BJ (cell line): ENCODE results near the gene TXNL4B. TPM values are rescaled to one million over a fixed set of nuclear protein-coding genes. Genes with fewer than 3 reads are reported as not detected.

ENCODE experiments used
- CTCF ChIA-PET: fragments of 350-600 bp; formaldehyde crosslinking; extraction: SDS; loops from one replicate; lab custom pipeline; 2021; ENCODE audit warnings: antibody characterized with exemption, inconsistent platforms; lab: Yijun Ruan, JAX
- POLR2A ChIA-PET: fragments of 300-600 bp; sonication (Branson Sonifier 250); formaldehyde crosslinking; extraction: SDS; loops from one replicate; lab custom pipeline; 2021; ENCODE audit warnings: antibody characterized with exemption; lab: Charles Lee
- DNase-seq: peaks from one replicate; pipeline ENCODE4 v3.0.0-alpha.2; 2011; ENCODE audit warnings: low read depth
- H3K27me3 ChIP-seq: 2 replicates; pipeline ENCODE4 v1.6.0; 2011; ENCODE audit warnings: low read length; ENCODE audit not compliant: control insufficient read depth, insufficient read depth
- H3K36me3 ChIP-seq: 2 replicates; pipeline ENCODE4 v1.5.1; 2011; ENCODE audit warnings: low read length; ENCODE audit not compliant: control insufficient read depth, insufficient read depth
- H3K4me3 ChIP-seq: 2 replicates; pipeline ENCODE4 v1.5.1; 2011; ENCODE audit warnings: low read depth, mild to moderate bottlenecking, control low read depth, low read length
- polyA plus RNA-seq: library from polyadenylated mRNA; depleted of rRNA; stranded (reverse); fragments of >200 nt; gene quantifications from 2 replicates; pipeline ENCODE4 v1.2.3, GENCODE V29; 2011
- TF ChIP-seq, protein P1 (sequence below): IDR thresholded peaks from 2 replicates; pipeline ENCODE4 v1.5.1; 2011; ENCODE audit warnings: low read depth, mild to moderate bottlenecking, control low read depth, inconsistent platforms, low read length, moderate library complexity; ENCODE audit not compliant: insufficient read depth

Gene TXNL4B
- polyA plus RNA-seq, 1 experiment = 8.3 TPM

DNA sequence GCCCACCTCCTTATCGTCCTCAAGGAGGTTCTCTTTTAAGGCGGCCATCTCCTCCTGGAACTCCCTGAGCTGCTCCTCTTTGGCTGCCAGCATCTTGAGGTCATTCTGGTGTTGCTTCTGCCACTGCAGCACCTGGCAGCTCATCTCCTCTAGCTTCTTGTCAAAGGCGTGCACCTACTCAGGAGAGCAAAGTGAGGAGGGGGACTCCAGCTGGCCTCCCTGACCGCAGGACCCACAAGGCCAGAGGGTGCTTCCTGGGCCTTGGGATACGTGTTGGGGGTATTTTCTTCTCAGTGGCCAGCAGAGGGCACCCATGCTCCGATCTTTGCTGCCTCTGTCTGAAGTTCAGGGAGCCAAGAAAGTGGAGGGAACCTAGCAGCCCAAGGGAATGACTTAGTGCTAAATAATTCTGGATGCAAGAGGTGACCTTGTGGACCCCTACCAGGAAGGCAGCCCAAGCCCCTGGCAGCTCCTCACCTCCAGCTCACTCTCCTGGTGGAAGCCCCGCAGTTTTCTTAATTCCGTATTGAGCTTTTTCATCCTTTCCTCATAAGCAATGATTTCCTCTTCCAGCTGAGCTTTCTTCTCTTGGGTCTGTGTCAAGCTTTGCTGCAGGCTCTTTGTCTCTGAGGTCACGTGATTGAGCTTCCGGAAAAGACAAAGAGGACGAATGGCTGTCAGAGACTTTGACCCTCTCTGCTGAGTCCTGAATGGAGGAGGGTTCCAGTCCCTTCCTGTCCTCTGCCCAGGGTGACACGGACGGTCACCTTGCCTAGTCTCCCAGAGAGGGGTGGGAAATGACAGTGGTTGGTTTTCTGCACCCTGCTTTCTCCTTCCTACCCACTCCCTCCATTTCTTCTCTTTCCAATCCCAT is 31.6 kb upstream of the TXNL4B start:
- H3K36me3 ChIP-seq = no peaks in the 10 kb centered on the region
- TF ChIP-seq, protein P1, sequence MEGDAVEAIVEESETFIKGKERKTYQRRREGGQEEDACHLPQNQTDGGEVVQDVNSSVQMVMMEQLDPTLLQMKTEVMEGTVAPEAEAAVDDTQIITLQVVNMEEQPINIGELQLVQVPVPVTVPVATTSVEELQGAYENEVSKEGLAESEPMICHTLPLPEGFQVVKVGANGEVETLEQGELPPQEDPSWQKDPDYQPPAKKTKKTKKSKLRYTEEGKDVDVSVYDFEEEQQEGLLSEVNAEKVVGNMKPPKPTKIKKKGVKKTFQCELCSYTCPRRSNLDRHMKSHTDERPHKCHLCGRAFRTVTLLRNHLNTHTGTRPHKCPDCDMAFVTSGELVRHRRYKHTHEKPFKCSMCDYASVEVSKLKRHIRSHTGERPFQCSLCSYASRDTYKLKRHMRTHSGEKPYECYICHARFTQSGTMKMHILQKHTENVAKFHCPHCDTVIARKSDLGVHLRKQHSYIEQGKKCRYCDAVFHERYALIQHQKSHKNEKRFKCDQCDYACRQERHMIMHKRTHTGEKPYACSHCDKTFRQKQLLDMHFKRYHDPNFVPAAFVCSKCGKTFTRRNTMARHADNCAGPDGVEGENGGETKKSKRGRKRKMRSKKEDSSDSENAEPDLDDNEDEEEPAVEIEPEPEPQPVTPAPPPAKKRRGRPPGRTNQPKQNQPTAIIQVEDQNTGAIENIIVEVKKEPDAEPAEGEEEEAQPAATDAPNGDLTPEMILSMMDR = peak; percentile 85
- POLR2A ChIA-PET = interaction anchor here (0.5 kb wide), 1 partner anchor 124 kb away, joined by 8 read pairs; no protein-coding TSS in a partner anchor
- CTCF ChIA-PET = interaction anchor here (0.5 to 2.9 kb wide), 27 partner anchors 10 to 1910 kb away, joined by 3 to 27 read pairs (median 4); no protein-coding TSS in a partner anchor
- DNase-seq = peak; percentile 5
- no peak overlapping the region for H3K4me3 ChIP-seq
- H3K27me3 ChIP-seq = no peaks in the 10 kb centered on the region

DNA sequence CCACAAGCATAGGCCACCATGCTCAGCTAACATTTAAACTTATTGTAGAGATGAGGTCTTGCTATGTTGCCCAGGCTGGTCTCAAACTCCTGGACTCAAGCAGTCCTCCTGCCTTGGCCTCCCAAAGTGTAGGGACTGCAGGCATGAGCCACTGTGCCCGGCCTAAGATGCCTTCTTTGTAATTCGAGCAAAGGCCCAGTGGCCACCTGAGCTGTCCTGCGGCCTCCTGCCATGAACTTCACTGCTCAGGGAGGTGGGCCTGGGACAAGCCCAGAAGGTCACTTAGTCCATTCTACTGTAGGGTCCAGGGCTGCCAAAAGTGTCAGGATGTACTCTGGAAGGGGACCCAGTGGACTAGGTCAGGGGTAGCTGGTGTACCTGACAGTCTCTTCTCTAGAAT is 30.7 kb upstream of the TXNL4B start:
- POLR2A ChIA-PET = no interaction called here
- TF ChIP-seq, protein P1 = no peak
- H3K27me3 ChIP-seq = no peaks in the 10 kb centered on the region
- CTCF ChIA-PET = interaction anchor here (0.5 to 2.9 kb wide), 22 partner anchors 11 to 1911 kb away, joined by 3 to 27 read pairs (median 5); no protein-coding TSS in a partner anchor
- H3K4me3 ChIP-seq = no peak overlapping the region
- no peaks in the 10 kb centered on the region for H3K36me3 ChIP-seq
- no peak for DNase-seq

DNA sequence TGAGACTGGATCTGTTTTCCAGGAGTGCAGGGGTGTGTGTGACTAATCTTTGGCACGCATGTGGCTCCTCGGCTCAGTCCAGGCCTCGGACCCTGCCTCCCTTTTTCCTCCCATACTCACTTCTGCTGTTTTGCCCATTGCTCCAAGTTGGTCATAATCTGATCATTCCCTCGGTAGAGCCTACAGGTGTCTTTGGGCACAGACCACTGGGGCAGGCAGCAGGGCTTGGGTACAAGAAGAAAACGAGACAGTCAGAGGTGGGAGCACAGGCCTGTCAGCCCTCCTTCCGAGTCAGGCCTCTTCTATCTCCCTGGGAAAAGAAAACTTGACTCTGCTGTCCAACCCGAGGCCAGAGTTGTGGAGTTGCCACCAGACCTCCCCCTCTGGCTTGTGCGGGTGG is 30.0 kb upstream of the TXNL4B start:
- no peaks in the 10 kb centered on the region for H3K36me3 ChIP-seq
- DNase-seq = no peak
- H3K4me3 ChIP-seq = no peak overlapping the region
- ChIA-PET POLR2A (no interaction called here), CTCF (interaction anchor here (1.3 to 2.9 kb wide), 5 partner anchors 11 to 1759 kb away, joined by 3 to 27 read pairs (median 12); no protein-coding TSS in a partner anchor)
- TF ChIP-seq, protein P1 = no peak
- no peaks in the 10 kb centered on the region for H3K27me3 ChIP-seq

DNA sequence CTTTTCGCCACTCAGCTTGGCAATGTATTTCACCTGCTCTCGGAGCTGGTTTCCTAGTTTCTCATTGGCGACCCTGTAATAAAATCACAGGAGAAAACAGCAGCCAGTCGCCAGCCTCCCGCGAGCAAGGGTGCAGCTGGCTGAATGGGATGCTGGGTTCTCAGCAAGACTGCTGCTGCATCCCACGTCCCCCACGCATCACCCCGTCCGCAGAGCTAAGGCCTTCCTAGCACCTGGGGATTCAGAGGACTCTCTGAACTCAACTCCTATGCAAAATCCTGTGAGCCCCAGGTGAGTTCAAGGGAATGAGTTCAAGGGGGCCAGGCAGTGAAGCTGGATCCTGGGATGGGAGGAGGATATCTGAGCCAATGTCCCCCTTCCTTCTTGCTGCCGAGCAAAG is 29.5 kb upstream of the TXNL4B start:
- DNase-seq = no peak
- ChIA-PET CTCF (interaction anchor here (1.3 kb wide), 1 partner anchor 710 kb away, joined by 3 read pairs; no protein-coding TSS in a partner anchor), POLR2A (interaction anchor here (0.6 kb wide), 1 partner anchor 984 kb away, joined by 3 read pairs; no protein-coding TSS in a partner anchor)
- Histone ChIP-seq H3K36me3 (no peaks in the 10 kb centered on the region), H3K27me3 (no peaks in the 10 kb centered on the region), H3K4me3 (no peak overlapping the region)
- TF ChIP-seq, protein P1 = no peak

GRCh38 chr16:72122308-72122707 is 28.9 kb upstream of the TXNL4B start:
- DNase-seq = no peak
- Histone ChIP-seq H3K4me3 (no peak overlapping the region), H3K27me3 (no peaks in the 10 kb centered on the region), H3K36me3 (no peaks in the 10 kb centered on the region)
- TF ChIP-seq, protein P1 = no peak
- POLR2A ChIA-PET = interaction anchor here (0.6 kb wide), 1 partner anchor 985 kb away, joined by 3 read pairs; no protein-coding TSS in a partner anchor
- CTCF ChIA-PET = interaction anchor here (0.8 to 1.3 kb wide), 3 partner anchors 25 to 710 kb away, joined by 3 to 4 read pairs (median 3); no protein-coding TSS in a partner anchor
